T-helper 2 cell treated with Interferon-gamma antibody and Interleukin-4, amounts not matched to agents 100 ng/mL and 5 ng/mL, for 36 hours (primary cell): Measurements from ENCODE around the gene CNTN3. TPM values are rescaled to one million over a fixed set of nuclear protein-coding genes. Genes with fewer than 3 reads are reported as not detected.

ENCODE experiments used
- intact Hi-C: fragments of 100-400 bp; cut with micrococcal nuclease; formaldehyde crosslinking; loops from one replicate; pipeline ENCODE4 v1.15.1; 2023
- total RNA-seq: library from RNA; stranded (reverse); gene quantifications from 2 replicates; pipeline ENCODE4 v1.2.3, GENCODE V29; 2022

Gene CNTN3
- total RNA-seq, 1 donor from 2014 or later, result not detected

- intact Hi-C loops, result no loop called here
These were observed 3.3 kb downstream of the CNTN3 start for GRCh38 chr3:74611206-74611605.

- intact Hi-C loops, result no loop called here
These were observed 6.7 kb downstream of the CNTN3 start for GRCh38 chr3:74607803-74608202.

GRCh38 chr3:74606996-74607395 is 7.5 kb downstream of the CNTN3 start:
- intact Hi-C loops, result no loop called here

- intact Hi-C loops, result no loop called here
These were observed 9.0 kb downstream of the CNTN3 start for GRCh38 chr3:74605437-74605836.

GRCh38 chr3:74603292-74603691 is 11.2 kb downstream of the CNTN3 start:
- intact Hi-C loops, result no loop called here

- intact Hi-C loops, result no loop called here
These were observed 12.0 kb downstream of the CNTN3 start for GRCh38 chr3:74602471-74602870.

- intact Hi-C loops, result no loop called here
These were observed 12.7 kb downstream of the CNTN3 start for GRCh38 chr3:74601793-74602192.

- intact Hi-C loops, result no loop called here
These were observed 14.9 kb downstream of the CNTN3 start for GRCh38 chr3:74599564-74599963.

- intact Hi-C loops, result no loop called here
These were observed 21.3 kb downstream of the CNTN3 start for GRCh38 chr3:74593152-74593551.

GRCh38 chr3:74592359-74592758 is 22.1 kb downstream of the CNTN3 start:
- intact Hi-C loops, result no loop called here

GRCh38 chr3:74591946-74592345 is 22.5 kb downstream of the CNTN3 start:
- intact Hi-C loops, result no loop called here

GRCh38 chr3:74591342-74591741 is 23.1 kb downstream of the CNTN3 start:
- intact Hi-C loops, result no loop called here

GRCh38 chr3:74590620-74591262 is 23.7 kb downstream of the CNTN3 start:
- intact Hi-C loops, result no loop called here

GRCh38 chr3:74584782-74585181 is 29.7 kb downstream of the CNTN3 start:
- intact Hi-C loops, result no loop called here

GRCh38 chr3:74582982-74583381 is 31.5 kb downstream of the CNTN3 start:
- intact Hi-C loops, result no loop called here

GRCh38 chr3:74575857-74576256 is 38.6 kb downstream of the CNTN3 start:
- intact Hi-C loops, result no loop called here

- intact Hi-C loops, result no loop called here
These were observed 43.3 kb downstream of the CNTN3 start for GRCh38 chr3:74571118-74571517.
